SKM-1 treated with dmso at 0.1 percent for 144 hours (cell line): Measurements from ENCODE around the gene PKD1L1.
"Not testable (repeated sequence)": the region's sequence is repeated elsewhere in the genome, so short reads cannot be mapped to it uniquely, and the experiment has no call there.

Experiments
- DNase-seq: peaks from one replicate; lab custom pipeline; 2025; ENCODE audit not compliant: unreplicated experiment; lab: John Stamatoyannopoulos, UW

The PKD1L1 gene

DNA sequence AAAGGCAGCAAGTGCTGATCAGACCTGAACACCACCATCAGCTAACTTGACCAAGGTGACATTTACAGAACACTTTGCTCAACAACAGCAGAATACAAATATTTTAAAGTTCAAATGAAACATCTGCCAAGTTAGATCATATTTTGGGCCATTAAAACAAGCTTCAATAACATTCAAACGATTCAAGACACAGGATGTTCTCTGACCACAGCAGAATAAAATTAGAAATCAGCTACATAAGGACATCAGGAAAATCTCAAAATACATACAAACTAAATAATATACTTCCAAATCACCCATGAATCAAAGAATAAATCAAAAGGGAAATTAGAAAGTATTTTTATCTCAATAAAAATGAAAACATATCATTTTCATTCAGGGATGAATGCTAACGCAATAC, 173.0 kb downstream of the PKD1L1 start:
- no peak for DNase-seq

DNA sequence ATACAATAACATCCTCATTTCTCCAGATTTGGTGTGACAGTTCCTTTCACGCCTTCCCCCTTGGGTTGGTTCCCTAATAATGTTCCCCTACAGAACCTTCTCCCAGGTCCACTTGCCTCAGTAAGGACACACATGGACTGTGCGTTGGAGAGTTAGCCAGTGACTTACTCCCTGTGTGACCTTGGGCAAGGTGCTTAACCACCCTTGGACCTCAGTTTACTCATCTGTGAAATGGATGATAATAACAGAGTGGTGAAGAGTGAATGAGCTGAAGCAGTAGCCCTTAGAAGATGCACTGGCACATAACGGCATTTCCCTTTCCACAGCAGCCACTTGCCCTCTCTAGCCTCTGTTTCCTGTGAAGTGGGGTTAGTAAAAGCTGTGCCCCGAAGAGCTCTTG, 175.8 kb downstream of the PKD1L1 start:
- DNase-seq = no peak

DNA sequence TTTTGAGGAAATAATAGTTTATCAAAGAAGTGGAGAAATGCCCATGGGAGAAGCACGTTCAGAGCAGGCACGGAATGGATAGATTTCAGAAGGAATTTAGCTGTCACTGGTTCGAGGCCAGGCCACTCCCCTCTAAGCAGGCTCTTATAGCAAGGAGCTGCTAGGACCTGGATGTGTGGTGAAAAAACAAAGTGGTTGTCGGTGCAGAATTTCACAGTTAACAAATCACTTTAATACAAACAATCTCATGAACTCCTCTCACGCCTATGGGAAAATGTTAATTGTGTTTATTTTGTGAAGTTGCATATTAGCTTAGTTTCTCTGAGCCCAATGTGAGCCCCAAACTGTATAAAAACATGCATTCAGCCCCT, 176.3 kb downstream of the PKD1L1 start:
- DNase-seq = no peak

DNA sequence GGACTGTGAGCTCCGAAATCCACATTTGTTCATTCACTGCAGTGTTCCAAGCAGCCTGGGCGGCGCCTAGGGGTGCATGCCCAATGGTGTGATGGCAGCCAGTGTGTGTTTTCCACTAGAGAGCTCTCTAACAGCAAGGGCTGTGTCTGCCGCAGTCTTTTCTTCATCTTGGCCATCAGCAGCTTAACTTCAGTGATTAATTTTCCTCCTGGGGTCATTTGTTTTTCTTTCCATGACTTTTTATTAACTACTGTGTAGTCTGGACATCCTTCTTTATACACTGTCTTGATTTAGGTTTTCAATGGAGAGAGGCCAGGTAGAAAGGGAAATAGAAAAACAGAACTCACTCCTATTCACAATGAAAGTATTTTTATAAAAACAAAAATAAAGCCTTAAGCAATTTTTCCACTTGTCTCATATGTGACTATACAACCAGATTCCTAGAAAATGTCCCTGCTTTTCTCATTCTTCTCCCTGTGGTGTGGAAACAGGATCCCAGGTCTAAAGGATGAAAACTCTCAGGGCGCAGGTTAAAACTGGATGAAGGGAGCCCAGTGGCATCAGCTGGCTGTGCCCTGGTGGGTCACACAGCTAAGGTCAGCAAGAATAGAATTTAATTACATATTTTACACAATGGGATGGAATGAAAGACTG, 176.8 kb downstream of the PKD1L1 start:
- no peak for DNase-seq

DNA sequence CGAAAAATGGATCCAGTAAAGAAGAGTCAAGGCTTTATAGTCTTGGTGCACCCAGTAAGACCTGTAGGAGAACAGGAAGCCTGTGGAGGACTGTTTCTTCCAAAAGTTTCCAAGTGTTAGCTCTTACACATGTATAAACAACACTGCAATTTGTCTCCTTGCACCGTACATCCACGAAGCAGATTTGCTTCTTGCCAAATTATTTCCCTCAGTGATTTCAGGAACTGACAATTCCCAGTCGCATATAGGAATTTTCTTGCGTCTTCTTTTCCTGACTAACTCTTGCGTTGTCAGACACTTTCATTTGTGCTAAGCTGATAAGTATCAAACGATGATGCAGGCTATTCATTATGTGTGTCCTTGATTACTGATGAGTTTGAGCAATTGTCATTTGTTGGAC, 182.1 kb downstream of the PKD1L1 start:
- no peak for DNase-seq

DNA sequence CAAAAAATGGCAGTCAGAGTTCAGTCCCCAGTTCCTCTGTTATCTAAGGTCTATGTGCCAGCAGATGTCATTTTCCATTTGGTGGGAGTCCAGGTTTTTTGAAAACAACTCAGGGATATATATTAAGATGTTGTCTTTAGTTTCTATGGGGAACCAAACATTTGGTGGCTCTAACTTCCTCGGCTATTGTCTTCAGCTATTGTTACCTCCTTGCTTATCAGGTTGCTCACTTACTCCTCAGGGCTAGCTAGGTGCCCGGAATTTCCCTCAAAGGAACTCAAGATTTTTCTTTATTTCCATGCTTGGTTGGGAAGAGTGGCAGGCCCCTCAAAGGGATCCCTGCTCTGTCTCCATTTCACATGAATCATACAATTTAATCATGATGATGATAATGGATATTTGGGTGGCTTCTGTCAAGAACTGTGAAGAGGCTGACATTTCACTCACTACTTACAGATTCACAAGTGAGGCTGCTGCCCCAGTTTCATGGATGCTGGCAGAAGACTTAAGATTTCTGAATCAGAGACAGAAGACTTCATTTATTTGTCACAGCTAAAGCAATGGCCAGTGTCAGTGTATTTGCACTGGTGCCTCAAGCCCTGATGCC, 182.8 kb downstream of the PKD1L1 start:
- DNase-seq = no peak

DNA sequence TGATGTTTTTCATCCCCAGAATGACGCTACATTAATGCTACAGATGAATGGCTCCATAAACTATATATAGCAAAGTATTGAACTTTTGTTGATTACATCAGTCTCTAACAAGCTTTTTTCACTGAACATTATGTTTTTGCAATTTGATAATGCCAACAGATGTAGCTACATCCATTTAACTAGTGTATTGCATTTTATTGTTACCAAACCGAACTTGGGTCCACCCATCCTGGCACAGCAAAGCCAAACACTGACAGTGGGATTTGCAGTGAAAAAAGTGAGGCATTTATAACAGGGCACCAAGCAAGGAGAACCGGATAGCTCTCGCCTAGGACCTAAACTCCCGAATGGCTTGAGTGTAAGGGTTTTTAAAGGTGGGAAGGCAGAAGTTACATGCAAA, 183.5 kb downstream of the PKD1L1 start:
- no peak for DNase-seq

DNA sequence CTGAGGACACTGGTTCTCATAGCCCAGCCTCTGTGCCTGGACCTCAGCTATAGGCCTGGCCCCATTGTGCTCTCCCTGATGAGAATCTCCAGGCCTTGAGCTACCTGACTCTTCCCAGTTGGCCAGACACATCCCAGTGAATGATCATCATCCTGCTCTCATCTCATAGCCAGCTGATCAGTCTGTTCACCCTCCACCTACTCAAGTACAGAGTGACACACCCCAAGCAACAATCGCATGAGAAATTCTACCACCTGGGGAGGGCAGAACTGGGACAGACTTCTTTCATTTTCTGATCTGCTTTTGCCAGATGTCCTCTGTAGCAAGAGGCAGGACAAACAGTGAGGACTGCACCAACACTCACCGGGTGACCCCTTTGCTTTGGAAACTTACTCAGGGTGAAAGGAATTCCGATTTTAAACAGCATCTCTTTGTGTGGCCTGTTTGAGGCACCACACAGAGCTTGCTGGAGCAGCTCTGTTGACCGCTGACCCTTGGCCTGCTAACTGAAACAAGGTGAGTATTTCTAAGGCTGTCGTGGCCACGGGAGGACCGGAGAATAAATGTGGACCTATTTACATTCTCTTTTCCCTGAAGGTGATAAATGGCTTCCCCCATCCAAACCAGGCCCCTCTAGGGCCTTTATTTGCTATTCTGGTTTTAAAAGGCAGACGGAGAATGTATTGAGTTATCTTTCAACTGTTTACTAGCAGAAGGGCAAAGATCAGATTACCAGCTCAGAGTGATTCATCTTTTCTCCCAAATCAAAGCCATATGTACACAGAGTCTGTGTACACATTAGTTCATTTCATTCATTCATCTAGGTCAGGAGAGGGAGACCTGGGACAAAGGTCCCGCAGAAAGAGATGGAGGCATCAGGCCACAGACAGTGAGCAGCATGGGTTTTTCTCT, 184.9 kb downstream of the PKD1L1 start:
- no peak for DNase-seq

DNA sequence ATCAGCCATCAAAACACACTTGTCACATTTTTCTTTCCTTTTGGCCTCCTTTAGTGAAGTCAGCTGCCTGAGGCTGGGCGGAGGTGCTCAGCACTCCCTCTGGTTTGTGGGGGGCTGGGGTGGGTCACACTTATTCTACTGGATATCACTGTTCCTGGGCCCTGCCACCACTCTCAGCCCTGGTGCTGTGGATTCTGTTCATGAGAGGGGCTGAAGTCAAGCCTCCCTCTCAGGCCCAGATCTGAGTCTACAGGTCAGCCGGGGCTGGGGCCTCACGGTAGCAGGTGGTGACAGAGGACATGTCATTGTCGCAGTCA, 185.6 kb downstream of the PKD1L1 start:
- no peak for DNase-seq

DNA sequence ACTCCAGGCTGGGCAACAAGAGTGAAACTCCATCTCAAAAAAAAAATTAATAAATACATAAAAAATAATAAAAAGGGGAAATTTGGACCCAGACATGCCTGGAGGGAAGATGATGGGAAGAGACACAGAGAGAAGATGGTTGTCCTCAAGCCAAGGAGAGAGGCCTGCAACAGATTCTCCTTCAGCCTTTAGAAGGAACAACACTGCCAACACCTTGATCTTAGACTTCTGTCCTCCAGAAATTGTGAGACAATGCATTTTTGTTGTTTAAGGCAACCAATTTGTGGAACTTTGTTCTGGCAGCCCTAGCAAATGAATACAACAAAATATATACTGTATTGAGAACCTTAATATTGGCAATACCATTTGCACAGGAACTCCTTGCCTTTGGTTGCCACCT, 186.1 kb downstream of the PKD1L1 start:
- DNase-seq = no peak

DNA sequence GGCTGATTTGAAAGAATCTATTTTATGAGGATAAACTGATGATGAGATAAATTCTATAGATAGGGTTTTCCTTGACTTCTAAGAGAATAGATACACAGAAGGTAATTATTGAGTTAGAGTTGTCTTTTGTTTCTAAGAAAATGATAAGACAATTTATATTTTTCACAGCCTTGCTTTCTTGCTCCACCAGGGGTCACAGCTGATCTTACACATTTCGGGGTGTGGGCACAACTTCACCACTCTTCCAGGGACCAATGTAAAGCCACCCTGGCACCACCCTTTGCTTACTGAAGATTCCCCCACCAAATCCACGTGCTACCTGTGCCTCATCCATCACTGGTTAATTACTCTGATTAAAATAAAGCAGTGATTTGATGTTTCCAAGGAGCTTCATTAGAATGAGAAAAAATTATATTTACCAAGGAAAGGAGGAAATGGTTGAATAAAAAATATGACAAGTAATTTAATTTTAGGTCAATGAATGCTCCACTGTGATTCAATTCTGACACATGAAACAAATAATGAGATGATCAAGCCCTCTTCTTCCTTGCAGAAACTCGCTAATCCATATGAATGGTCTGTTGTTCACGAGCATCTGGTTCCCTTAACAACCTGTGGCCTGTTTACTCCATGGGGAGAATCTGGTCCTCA, 189.1 kb downstream of the PKD1L1 start:
- no peak for DNase-seq

DNA sequence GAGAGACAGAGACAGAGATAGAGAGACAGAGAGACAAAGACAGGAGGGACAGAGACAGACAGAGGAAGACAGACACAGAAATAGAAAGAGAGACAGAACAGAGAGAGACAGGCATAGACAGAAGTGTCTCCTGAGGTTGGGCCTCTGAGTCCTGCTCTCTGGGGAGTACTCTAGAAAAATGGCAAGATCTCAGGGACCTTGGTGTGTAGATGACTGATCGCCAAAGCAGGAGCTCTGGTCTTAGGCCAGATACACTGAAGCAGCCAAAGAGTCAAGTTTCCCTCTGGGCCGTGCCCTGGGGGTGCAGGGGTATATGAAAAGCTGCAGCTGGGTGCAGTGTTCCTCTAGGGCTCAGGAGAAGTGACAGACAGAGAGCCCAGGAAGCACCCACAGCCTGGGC, 189.7 kb downstream of the PKD1L1 start:
- DNase-seq = no peak

DNA sequence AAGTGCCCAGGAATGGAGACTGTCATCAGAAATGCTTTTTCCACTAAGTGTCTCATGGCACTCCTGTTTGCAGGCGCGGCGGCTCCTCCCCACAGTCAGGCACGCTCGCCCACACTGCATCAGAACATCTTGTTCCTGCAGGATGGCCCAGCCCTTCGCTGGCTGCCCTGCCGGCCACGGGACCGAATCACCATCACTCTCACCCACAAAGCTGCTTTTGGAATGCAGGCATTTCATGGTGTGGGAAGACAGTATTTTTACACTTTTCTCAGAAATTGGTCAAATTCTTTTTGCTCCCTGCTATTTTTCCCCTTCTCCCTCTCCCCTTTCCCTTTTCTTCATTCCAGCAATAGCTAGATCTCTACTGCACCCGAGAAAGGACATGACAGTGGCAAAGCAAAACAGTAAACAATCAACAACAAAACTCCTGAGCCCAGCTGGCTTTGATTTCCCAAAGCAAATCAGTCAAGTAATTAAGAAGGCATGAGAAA, 190.3 kb downstream of the PKD1L1 start:
- no peak for DNase-seq

DNA sequence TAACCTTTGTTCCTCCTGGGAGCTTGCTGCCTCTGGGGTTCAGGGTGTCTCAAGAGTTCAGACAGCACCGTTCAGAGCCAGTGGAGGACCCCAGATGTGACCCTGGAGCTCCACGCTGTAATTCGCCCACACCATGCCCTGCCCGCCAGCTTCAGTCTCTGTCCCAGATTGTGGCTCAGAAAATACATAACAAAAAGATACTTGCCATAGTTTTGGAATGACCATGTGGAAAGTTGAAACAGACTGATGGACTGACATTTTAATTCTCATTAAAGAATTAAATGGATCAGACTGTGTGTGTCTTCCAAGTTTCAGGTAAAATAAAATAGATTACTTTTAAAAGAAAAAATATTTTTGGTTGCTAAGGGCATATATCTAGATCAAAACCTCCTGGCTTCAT, 191.6 kb downstream of the PKD1L1 start:
- DNase-seq = no peak

DNA sequence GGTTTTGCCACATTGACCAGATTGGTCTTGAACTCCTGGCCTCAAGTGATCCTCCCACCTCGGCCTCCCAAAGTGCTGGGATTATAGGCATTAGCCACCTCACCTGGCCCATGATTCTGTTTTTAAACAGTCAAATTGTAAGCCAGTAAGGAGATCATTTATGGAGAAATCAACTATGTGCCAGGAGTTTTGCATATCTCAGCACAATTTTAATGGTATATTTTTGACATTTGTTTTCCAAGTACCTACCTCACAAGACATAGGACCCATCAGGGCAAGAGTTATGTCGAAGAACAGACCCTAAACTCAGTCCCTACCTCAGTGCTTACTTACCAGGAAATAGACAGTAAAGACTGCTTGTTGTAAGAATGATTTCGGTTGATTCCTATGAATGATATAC, 193.0 kb downstream of the PKD1L1 start:
- no peak for DNase-seq

DNA sequence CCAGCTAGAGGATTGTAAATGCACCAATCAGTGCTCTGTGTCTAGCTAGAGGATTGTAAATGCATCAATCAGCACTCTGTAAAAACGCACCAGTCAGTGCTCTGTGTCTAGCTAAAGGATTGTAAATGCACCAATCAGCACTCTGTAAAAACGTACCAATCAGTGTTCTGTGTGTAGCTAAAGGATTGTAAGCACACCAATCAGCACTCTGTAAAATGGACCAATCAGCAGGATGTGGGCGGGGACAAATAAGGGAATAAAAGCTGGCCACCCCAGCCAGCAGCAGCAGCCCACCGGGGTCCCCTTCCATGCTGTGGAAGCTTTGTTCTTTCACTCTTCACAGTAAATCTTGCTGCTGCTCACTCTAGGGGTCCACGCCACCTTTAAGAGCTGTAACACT, 196.5 kb downstream of the PKD1L1 start:
- DNase-seq = not testable (repeated sequence)

DNA sequence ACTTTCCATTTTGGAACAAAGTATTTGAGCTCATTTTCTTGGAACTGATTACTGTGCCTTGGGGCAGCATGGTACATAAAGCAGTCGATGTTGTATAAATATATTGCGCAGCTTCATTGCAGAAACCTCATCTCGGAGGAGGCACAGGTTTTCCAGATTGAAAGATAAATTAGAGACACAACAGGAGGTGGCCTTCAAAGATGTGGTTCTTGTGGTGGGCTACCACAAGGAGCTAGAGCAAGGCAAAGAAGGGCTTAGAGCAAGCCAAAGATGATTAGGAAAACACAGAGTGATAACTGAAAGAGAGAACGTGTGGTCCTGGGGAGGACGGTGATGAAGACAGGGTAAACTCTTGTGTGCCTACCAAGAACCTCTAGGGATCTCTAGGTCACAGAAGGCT, 197.2 kb downstream of the PKD1L1 start:
- DNase-seq = no peak

DNA sequence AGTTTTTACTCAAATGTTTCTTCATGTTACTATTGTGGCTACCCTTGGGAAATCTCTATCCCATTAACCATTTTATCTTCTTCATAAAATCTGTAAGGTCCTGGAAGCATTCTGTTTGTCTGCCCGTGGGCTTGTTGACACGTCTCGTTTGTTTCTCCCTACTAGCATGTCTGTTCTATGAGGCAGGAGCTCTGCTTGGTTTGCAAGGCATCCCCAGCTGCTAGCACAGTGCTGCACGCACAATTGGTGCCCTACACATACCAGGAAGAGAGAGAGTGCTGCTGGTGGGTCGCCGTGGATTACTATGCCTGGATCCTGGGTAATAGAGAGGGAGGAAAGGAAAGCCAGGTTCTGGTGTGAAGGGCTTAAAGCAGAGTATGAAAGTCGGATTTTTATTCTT, 200.2 kb downstream of the PKD1L1 start:
- DNase-seq = no peak

DNA sequence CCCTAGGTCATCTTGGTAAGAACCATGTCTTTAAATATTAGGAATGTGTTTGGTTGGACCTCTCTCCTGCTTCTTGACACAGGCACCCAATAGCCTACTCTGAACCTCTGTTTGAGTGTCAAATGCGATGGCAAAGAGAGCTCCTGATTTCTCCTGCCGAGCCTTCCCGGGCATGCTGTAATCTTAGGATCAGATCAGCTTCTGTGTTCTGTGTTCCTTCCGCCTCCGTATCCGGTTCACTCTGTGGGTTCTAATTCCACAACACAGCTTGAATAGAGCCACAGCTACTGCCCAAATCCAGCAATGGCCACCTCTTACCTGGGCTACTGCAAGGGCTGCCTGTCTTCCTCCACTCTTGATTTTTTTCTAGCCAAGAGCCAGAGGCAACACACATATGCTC, 201.1 kb downstream of the PKD1L1 start:
- DNase-seq = no peak

DNA sequence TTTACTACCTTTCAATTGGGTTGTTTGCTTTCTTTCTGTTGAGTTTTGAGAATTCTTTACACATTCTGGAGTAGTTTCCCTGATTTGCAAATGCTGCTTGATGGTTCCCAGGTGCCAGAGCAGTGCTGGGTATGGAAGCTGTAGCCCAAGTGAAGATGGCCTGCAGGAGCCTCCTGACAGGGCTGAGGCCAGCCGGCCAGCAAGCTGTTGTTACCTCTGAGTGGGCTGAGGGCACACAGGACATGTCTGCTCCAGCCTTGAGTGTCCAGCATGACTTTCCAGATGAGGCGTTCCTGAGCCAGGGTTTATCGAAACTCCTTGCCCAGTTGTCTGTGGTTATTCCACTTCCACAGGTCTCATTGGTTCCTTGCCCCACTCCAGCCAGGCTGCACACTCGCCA, 201.8 kb downstream of the PKD1L1 start:
- no peak for DNase-seq

DNA sequence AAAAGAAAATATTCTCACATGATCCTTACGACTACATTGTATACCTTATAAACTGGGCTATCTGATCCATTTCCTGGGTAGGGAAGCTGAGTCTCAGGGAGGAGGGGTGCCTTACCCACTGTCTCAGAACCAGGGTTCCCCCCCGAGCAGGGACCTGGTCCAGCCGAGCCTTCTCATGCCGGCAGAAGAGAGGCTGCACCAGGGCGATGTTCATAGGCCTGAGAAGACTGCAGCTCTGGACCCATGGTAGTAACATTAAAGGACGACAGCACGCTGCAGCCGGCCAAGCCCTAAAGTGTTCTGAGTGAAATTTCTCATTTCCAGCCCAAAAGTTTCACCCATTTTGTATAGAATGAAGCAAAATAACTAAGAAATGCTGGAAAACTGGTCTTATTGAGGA, 203.4 kb downstream of the PKD1L1 start:
- DNase-seq = no peak
